Measurements from ENCODE around the gene CFAP70.

GRCh38 chr10:73253225-73253555, 105.5 kb downstream of the CFAP70 start:
- TF ChIP-seq, protein P1, sequence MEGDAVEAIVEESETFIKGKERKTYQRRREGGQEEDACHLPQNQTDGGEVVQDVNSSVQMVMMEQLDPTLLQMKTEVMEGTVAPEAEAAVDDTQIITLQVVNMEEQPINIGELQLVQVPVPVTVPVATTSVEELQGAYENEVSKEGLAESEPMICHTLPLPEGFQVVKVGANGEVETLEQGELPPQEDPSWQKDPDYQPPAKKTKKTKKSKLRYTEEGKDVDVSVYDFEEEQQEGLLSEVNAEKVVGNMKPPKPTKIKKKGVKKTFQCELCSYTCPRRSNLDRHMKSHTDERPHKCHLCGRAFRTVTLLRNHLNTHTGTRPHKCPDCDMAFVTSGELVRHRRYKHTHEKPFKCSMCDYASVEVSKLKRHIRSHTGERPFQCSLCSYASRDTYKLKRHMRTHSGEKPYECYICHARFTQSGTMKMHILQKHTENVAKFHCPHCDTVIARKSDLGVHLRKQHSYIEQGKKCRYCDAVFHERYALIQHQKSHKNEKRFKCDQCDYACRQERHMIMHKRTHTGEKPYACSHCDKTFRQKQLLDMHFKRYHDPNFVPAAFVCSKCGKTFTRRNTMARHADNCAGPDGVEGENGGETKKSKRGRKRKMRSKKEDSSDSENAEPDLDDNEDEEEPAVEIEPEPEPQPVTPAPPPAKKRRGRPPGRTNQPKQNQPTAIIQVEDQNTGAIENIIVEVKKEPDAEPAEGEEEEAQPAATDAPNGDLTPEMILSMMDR (IDR thresholded peaks at IDR 0.05) = 0 out of 2 replicates have a peak, but pooled peaks have one; percentile 25
- TF ChIP-seq REST (IDR thresholded peaks at IDR 0.05; ENCODE audit: insufficient read depth in 1 of 2, low read depth in 2 of 2, low read length in 1 of 2) (no peak), POLR2AphosphoS5 (IDR thresholded peaks at IDR 0.05; ENCODE audit: low read depth, low read length) (no peak), TCF7L2 (IDR thresholded peaks at IDR 0.05; ENCODE audit: low read depth, low read length) (no peak), SIN3A (IDR thresholded peaks at IDR 0.05; ENCODE audit: borderline replicate concordance, insufficient read depth, low read depth, low read length) (no peak)

Measured in Panc1 (cell line).